GM10847 (cell line): Measurements from ENCODE around the gene ITM2C.

ENCODE experiments used
- POLR2A ChIP-seq: IDR thresholded peaks from 2 replicates; pipeline ENCODE4 v1.6.1; 2011; ENCODE audit not compliant: insufficient read length; ENCODE audit errors: extremely low read depth

The ITM2C gene

GRCh38 chr2:230866756-230867523 is 2.2 kb downstream of the ITM2C start:
- no peak for TF ChIP-seq POLR2A

- no peak for TF ChIP-seq POLR2A
Observed at GRCh38 chr2:230868161-230868946, 3.6 kb downstream of the ITM2C start.

- no peak for TF ChIP-seq POLR2A
Observed at GRCh38 chr2:230868947-230869913, 4.5 kb downstream of the ITM2C start.

DNA sequence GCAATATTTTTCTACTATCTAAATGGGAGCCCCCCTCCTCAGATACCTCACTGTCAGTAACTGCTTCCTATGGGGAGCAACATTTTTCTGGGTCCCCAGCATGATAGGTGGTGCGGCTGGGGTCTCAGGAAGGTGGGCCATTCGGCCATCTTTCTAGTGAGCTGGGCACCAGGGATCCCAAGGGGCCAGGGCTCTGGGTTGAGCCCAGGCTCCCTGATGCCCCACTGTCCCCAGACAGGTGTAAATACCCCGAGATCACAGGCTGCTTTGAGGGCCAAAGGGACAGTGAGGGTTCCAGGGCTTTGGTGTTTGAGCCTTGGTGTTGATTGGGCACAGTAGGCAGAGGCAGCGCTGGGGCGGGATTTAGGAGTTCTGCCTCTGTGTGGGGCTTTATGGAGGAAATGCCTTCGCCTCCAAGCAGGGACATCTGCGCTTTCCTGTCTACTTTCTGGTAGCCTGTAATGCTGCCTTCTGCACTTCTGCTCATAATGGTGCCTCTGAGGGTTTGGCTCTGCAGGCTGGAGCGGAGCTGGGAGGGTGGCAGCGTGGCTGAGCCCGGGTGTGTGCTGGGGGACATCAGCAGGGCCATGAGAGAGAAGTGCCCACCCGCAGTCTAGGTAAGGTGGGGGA is 5.3 kb downstream of the ITM2C start:
- TF ChIP-seq POLR2A, result no peak

- no peak for TF ChIP-seq POLR2A
Observed at GRCh38 chr2:230870544-230871360, 6.0 kb downstream of the ITM2C start.

DNA sequence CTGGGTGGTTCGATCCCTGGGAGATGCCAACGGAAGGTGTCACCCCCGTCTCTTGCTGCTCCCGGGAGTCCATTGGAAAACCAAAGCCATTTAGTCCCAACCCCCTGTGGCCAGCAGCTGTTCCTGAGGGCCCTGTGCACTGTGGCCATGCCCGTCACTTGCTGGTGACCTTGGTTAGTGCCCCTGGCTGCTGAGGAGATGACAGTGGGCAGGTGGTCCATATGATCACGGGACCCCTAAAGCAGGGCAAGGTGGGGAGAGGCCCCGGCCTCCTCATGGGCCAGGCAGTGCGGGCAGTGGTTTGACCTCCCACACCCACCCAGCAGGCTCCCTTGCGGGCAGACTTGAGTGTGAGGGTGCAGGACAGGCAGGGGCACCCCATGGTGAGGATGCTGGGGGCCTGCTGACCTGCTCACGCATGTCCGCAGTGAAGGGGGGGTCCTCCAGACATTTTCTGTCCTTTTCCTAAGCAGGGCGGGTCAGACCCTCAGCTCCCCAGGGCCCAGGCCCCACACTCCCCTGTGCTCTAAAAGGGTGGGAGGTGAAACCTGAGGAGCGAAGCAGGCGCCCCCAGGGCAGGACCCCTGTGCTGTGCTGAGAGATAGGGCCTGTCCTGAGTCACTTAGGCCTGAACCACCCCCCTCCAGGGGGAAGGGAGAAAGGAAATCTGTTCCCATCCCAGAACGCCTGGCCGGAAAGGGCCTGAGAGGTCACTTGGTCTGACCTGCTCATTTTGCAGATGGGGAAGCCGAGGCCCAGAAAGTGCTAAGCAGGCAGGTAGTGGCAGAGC is 6.8 kb downstream of the ITM2C start:
- no peak for TF ChIP-seq POLR2A

- TF ChIP-seq POLR2A, result no peak
Observed at GRCh38 chr2:230872151-230872967, 7.6 kb downstream of the ITM2C start.

- no peak for TF ChIP-seq POLR2A
Observed at GRCh38 chr2:230872968-230873660, 8.4 kb downstream of the ITM2C start.

DNA sequence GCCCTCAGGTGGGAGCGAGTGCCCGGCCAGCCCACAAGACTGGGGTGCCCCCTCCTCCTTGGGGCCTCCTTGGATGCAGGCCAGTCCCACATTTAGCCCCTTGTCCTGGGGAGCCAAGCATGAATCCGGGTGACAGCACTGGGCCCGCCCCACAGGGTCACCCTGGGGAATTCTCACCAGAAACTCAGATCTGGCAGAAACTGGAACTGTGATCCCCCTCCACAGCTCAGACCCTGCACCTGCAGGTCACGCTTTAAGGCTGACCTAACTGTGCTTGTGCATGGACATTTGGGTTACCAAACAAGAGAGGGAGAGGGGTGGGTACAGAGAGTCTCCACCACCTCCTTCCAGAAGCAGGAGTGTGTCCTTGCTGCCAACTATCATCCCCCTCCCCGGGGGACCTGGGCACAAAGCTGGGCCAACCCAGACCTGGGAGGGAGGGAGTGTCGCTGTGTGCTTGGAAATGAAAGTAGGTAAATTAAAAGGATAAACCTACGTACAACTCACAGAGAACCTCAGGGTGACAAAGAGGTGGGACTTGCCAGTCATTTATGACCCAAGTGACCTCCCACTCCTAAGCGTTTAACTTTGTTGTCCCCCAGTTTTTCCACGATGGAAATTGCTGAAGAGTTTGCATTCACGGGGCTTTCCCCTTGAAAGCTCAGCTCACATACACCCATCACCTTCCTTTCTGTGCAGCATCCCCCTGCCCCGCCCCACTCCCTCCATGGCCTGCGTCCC is 9.1 kb downstream of the ITM2C start:
- no peak for TF ChIP-seq POLR2A

- no peak for TF ChIP-seq POLR2A
Observed at GRCh38 chr2:230874456-230874855, 9.7 kb downstream of the ITM2C start.

DNA sequence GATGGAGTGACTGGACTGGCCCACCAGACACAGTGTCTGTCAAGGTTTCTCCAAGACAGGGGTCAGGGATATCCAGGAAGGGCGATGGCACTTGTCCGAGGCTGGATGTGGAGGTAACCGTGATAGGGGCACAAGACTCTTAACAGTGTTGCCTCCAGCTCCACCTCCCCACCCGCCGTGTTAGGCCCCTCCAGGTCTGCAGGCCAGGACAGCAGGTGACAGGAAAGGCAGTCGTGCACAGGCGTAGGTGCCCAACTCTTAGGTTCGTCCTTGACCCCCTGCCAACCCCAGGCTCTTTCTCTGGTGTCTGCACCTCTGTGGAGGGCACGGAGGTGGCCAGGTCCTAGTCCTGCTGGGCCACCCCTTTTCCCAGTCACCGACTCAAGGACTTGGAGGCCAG is 10.1 kb downstream of the ITM2C start:
- TF ChIP-seq POLR2A, result no peak
